Astrocyte of the cerebellum (primary cell): ENCODE data around the gene PLPPR3.

ENCODE experiments used
- DNase-seq: peaks from one replicate; pipeline ENCODE4 v3.0.0-alpha.2; 2011; ENCODE audit warnings: low read depth
- H3K4me3 ChIP-seq: 2 replicates; pipeline ENCODE4 v1.5.1; 2011; ENCODE audit warnings: mild to moderate bottlenecking, low read depth, low read length, moderate library complexity
- CTCF ChIP-seq: IDR thresholded peaks from 2 replicates; pipeline ENCODE4 v1.5.1; 2012; ENCODE audit warnings: low read length, low read depth, moderate library complexity, mild to moderate bottlenecking; ENCODE audit errors: missing control alignments
- in situ Hi-C: cut with HindIII; loops from 2 replicates; pipeline ENCODE4 v1.10.0; 2017; ENCODE audit warnings: low sequenced_read_pairs

PLPPR3 gene

GRCh38 chr19:769616-770015, 52.1 kb downstream of the PLPPR3 start:
- in situ Hi-C loops: no loop called here
- no peak for TF ChIP-seq CTCF
- DNase-seq: no peak

GRCh38 chr19:768424-768823, 53.3 kb downstream of the PLPPR3 start:
- no peak for TF ChIP-seq CTCF
- DNase-seq: peak; percentile 89
- no peak overlapping the region for H3K4me3 ChIP-seq
- in situ Hi-C loops: no loop called here

More at GRCh38 chr19:769616-770015, 52.1 kb downstream of the PLPPR3 start:
- H3K4me3 ChIP-seq: no peak overlapping the region

GRCh38 chr19:765179-765738, 56.5 kb downstream of the PLPPR3 start:
- in situ Hi-C loops: no loop called here
- DNase-seq: no peak
- no peak for TF ChIP-seq CTCF
- H3K4me3 ChIP-seq: no peak overlapping the region

GRCh38 chr19:764301-764700, 57.5 kb downstream of the PLPPR3 start:
- TF ChIP-seq CTCF: no peak
- in situ Hi-C loops: no loop called here
- no peak for DNase-seq
- no peak overlapping the region for H3K4me3 ChIP-seq

GRCh38 chr19:763869-764268, 57.9 kb downstream of the PLPPR3 start:
- H3K4me3 ChIP-seq: no peak overlapping the region
- no peak for DNase-seq
- TF ChIP-seq CTCF: no peak
- in situ Hi-C loops: no loop called here

GRCh38 chr19:763181-763580, 58.6 kb downstream of the PLPPR3 start:
- in situ Hi-C loops: no loop called here
- no peak for TF ChIP-seq CTCF
- no peak overlapping the region for H3K4me3 ChIP-seq
- DNase-seq: no peak
